Measurements from ENCODE around the gene KLHL22.

Gene KLHL22

DNA sequence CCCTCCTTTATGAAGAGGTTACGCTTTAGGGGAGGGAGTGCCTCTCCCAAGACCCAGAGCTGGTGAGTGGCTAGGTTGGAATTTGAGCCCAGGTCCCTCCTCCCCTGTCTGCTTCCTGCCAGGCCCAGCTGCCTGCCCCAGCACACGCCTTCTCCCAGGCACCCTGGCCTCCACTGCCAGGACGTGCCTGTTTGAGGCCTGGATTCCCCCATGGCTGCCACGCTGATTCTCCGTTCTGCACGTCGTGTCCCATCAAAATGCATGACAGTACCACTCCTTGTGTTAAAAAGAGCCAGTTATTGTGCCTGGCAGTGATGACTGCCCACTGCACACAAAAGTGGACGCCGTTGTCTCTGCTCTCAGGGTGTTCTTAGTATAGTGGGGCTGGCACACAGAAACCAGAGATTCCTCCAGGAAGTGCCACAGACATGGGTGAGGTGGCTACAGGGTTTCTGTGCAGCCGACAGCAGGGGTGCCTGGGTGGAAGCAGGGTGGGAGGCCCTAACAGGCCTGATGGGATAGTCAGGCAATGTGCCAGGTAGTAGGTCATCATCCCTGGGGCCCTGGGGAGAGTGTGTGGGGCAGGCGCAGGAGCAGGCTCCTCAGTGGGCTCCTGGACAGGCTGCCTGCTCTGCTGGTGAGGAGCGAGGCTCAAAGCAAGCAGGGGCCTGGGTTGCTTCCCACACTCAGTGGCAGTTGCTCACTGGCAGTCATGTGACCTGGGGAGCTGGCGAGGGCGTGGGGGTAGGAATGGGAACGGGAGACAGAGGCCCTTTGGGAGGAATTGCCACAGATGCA is 36.0 kb upstream of the KLHL22 start:
- FAIRE-seq (no peak), DNase-seq (ENCODE audit: insufficient read length) (no peak)
- TF ChIP-seq POLR2AphosphoS5 (IDR thresholded peaks at IDR 0.05; ENCODE audit: low read depth, low read length) (no peak), POLR2A (IDR thresholded peaks at IDR 0.05; ENCODE audit: low read depth, low read length) (no peak), TAF1 (IDR thresholded peaks at IDR 0.05; ENCODE audit: borderline replicate concordance, low read depth, low read length) (no peak)

- DNase-seq (ENCODE audit: insufficient read length) (no peak), FAIRE-seq (no peak)
- TF ChIP-seq POLR2A (IDR thresholded peaks at IDR 0.05; ENCODE audit: low read depth, low read length) (no peak), TAF1 (IDR thresholded peaks at IDR 0.05; ENCODE audit: borderline replicate concordance, low read depth, low read length) (no peak), POLR2AphosphoS5 (IDR thresholded peaks at IDR 0.05; ENCODE audit: low read depth, low read length) (no peak)
These were observed 35.5 kb upstream of the KLHL22 start for GRCh38 chr22:20531154-20531403.

DNA sequence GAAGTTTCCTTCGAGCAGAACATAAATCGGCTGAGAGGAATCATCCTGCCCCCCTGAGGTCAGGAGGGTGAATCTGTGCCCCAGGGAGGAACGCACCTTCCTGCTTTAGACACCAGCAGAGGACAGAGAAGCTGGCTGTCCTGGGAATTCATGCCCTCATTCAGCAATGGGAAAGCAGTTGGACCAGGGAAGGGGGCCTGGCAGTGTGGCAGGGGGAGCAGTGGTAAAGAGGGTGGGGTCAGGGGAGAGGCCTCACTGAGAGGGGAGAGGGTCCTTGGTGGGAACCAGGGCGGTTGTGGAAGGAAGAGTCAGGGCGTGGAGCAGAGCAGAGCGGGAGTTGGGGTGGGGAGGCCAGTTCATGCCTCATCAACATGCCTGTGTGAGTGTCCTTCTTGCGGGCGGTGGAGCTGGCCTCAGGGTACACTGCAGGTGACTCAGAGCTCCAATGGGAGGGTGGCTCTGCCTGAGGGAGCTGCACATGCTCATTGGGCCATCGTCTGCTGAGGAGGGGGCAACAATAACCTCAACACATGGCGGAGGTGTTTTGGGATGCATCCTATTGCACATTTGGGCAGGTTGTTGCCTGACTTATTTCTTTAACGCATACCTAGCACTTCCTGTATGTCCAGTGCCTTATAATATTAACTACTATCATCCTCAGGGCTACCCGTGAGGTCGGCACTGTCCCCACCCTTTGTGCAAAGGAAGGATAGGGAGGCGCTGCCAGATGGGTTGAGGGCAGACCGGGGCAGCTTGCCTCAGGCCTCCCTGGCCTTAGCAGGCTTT is 35.0 kb upstream of the KLHL22 start:
- DNase-seq (ENCODE audit: insufficient read length) (no peak), FAIRE-seq (no peak)
- TF ChIP-seq POLR2A (IDR thresholded peaks at IDR 0.05; ENCODE audit: low read depth, low read length) (no peak), TAF1 (IDR thresholded peaks at IDR 0.05; ENCODE audit: borderline replicate concordance, low read depth, low read length) (no peak), POLR2AphosphoS5 (IDR thresholded peaks at IDR 0.05; ENCODE audit: low read depth, low read length) (no peak)

DNA sequence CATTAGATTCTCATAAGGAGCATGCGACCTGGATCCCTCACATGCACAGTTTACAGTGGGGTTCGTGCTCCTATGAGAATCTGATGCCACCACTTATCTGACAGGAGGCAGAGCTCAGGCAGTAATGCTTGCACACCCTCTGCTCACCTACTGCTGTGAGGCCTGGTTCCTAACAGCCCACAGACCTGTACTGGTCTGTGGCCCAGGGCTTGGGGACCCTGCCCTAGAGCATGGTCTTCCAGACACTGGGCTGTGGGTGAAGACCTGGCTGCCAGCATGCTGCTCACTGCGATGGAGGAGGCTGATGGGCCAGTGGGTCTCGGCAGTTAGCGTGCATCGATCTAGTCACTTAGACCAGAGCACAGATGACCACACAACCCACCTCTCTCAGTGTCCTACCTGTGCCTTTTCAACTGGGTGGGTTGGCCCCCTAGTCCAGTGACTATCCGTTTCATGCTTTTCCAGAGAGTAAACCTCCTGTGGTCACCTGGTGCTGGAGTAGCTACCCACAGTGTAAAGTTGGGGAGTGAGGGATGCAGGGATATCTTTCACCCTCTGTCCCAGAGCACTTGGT is 32.9 kb upstream of the KLHL22 start:
- FAIRE-seq (no peak), DNase-seq (ENCODE audit: insufficient read length) (no peak)
- TF ChIP-seq POLR2AphosphoS5 (IDR thresholded peaks at IDR 0.05; ENCODE audit: low read depth, low read length) (no peak), TAF1 (IDR thresholded peaks at IDR 0.05; ENCODE audit: borderline replicate concordance, low read depth, low read length) (no peak), POLR2A (IDR thresholded peaks at IDR 0.05; ENCODE audit: low read depth, low read length) (no peak)

DNA sequence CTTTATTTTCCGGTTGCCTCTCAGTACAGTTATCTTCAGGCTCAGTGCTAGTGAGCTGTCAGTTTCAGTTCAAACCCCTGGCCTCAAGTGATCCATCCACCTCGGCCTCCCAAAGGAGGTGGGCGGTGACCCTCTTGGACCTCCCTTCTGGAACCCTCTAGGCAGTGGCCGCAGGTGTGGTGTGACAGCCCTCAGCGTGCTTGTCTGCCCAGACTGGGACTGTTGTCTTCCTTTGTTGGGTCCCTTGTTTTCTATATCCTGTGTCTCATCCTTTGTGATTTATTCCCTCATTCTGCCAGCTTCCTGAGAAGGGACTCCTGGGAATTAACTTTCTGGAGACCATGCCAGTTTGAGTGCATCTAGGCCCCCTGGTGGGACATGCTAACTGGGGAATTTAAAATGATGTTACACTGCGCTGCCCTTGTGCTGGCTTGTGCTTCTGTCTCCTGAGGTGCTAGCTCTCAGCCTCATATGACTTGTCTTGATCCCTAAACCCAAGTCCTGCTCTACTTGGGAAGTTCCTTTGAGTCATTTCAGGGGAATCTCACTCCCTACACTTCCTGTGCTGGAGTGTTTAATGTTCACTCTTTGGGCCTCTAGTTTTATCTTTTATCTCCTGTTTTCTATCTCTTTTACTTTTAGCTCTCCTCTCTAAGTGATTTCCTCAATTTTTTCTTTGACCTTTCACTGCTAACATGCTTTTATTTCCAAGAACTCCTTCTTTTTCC is 31.2 kb upstream of the KLHL22 start:
- no peak for TF ChIP-seq TAF1 (IDR thresholded peaks at IDR 0.05; ENCODE audit: borderline replicate concordance, low read depth, low read length)
- TF ChIP-seq POLR2AphosphoS5 (IDR thresholded peaks at IDR 0.05; ENCODE audit: low read depth, low read length), result no peak
- TF ChIP-seq POLR2A (IDR thresholded peaks at IDR 0.05; ENCODE audit: low read depth, low read length), result no peak
- FAIRE-seq (no peak), DNase-seq (ENCODE audit: insufficient read length) (no peak)

- no peak for FAIRE-seq
- TF ChIP-seq POLR2A (IDR thresholded peaks at IDR 0.05; ENCODE audit: low read depth, low read length) (no peak), TAF1 (IDR thresholded peaks at IDR 0.05; ENCODE audit: borderline replicate concordance, low read depth, low read length) (no peak), POLR2AphosphoS5 (IDR thresholded peaks at IDR 0.05; ENCODE audit: low read depth, low read length) (no peak)
- DNase-seq (ENCODE audit: insufficient read length), result no peak
These were observed 30.7 kb upstream of the KLHL22 start for GRCh38 chr22:20526305-20526627.

DNA sequence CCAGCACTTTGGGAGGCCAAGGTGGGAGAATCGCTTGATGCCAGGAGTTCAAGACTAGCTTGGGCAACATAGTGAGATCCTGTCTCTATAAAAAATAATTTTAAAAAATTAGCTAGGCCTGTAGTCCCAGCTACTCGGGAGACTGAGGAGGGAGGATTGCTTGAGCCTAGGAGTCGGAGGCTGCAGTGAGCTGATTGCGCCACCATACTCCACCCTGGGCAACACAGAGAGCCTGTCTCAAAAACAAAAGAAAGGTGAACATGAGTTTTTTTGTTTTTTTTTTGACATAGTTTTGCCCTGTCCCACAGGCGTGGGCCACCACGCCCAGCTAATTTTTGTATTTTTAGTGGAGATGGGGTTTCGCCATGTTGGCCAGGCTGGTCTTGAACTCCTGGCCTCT is 29.5 kb upstream of the KLHL22 start:
- TF ChIP-seq POLR2AphosphoS5 (IDR thresholded peaks at IDR 0.05; ENCODE audit: low read depth, low read length) (no peak), POLR2A (IDR thresholded peaks at IDR 0.05; ENCODE audit: low read depth, low read length) (no peak), TAF1 (IDR thresholded peaks at IDR 0.05; ENCODE audit: borderline replicate concordance, low read depth, low read length) (no peak)
- FAIRE-seq, result no peak
- no peak for DNase-seq (ENCODE audit: insufficient read length)

- DNase-seq (ENCODE audit: insufficient read length) (no peak), FAIRE-seq (no peak)
- TF ChIP-seq TAF1 (IDR thresholded peaks at IDR 0.05; ENCODE audit: borderline replicate concordance, low read depth, low read length) (no peak), POLR2A (IDR thresholded peaks at IDR 0.05; ENCODE audit: low read depth, low read length) (no peak), POLR2AphosphoS5 (IDR thresholded peaks at IDR 0.05; ENCODE audit: low read depth, low read length) (no peak)
These were observed 28.4 kb upstream of the KLHL22 start for GRCh38 chr22:20524004-20524481.

DNA sequence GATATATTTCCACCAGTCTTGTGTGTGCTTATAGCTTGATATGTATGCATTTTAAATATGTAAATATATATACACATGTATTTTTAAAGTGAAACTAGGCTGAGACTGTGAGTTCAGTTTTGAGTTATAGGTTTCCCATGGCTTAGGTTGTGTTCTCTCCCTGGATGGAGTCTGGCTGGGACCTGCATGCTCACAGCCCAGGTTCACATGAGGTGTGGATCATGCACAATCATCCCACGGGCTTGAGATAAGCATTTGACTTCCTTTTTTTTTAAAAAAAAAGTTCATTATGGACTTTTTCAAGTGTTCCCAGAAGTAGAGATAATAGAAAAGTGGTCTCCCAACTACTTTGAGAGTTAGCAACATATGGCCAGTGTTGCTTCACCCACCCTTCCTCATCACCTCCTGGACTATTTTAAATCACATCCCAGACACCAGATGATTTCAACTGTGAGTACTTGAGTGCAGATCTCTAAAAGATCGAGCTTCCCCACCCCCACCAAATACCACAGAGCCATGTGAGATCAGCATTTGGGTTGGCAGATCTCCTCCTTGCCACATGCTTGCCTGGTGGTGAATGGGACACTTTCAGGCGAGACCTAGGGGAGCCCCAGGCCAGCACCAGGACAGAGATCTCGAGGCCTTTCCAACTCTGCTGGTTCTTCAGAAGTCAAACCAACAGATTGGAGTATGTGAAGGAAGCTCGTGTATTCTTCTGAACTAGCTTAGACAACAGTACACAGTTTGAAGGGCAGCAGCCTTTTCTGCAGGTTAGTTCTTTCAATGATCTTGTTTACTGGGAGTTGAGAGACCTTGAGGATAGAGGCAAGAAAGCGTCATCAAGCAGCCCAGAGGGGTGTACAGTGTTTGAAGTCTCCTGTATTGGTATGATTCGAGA is 27.7 kb upstream of the KLHL22 start:
- no peak for FAIRE-seq
- DNase-seq (ENCODE audit: insufficient read length), result no peak
- TF ChIP-seq TAF1 (IDR thresholded peaks at IDR 0.05; ENCODE audit: borderline replicate concordance, low read depth, low read length) (no peak), POLR2A (IDR thresholded peaks at IDR 0.05; ENCODE audit: low read depth, low read length) (no peak), POLR2AphosphoS5 (IDR thresholded peaks at IDR 0.05; ENCODE audit: low read depth, low read length) (no peak)

GRCh38 chr22:20522134-20523004 is 26.8 kb upstream of the KLHL22 start:
- no peak for TF ChIP-seq TAF1 (IDR thresholded peaks at IDR 0.05; ENCODE audit: borderline replicate concordance, low read depth, low read length)
- TF ChIP-seq POLR2AphosphoS5 (IDR thresholded peaks at IDR 0.05; ENCODE audit: low read depth, low read length), result no peak
- TF ChIP-seq POLR2A (IDR thresholded peaks at IDR 0.05; ENCODE audit: low read depth, low read length), result no peak
- DNase-seq (ENCODE audit: insufficient read length), result no peak
- no peak for FAIRE-seq

Measured in GM12892 (cell line).